HG03558 (cell line): Measurements from ENCODE around the gene TMEM182.

ENCODE experiments used
- ATAC-seq: cut with Tn5 transposase; IDR thresholded peaks from one replicate; pipeline ENCODE4 v1.9.1; 2021; ENCODE audit warnings: moderate number of reproducible peaks; ENCODE audit not compliant: unreplicated experiment; ENCODE audit errors: extremely low read depth

TMEM182 gene, protein sequence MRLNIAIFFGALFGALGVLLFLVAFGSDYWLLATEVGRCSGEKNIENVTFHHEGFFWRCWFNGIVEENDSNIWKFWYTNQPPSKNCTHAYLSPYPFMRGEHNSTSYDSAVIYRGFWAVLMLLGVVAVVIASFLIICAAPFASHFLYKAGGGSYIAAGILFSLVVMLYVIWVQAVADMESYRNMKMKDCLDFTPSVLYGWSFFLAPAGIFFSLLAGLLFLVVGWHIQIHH

DNA sequence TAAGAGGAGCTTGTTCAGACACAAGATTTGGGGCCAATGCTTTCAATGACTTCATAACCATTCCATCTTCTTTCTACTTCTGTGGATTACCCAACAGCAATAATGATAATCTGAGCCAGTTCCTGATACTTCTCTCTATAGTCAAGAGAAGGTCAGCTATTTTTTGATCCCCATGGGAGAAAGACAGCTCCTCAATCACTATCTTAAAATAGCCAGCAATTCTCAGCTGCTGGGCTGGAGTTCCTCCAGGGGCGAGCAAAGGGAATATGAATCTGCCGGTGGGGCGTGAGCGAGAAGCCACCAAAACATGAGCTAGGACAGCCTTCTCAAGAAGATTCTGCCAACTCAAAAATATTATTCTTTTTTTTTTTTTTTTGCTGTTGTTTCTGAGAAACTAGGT is at the start of gene TMEM182:
Gene TMEM182, plus strand, starts transcription at position 269 of the 400 bp plus-strand sequence. CDS start 187 bp downstream, outside the sequence.
- ATAC-seq, result no peak

DNA sequence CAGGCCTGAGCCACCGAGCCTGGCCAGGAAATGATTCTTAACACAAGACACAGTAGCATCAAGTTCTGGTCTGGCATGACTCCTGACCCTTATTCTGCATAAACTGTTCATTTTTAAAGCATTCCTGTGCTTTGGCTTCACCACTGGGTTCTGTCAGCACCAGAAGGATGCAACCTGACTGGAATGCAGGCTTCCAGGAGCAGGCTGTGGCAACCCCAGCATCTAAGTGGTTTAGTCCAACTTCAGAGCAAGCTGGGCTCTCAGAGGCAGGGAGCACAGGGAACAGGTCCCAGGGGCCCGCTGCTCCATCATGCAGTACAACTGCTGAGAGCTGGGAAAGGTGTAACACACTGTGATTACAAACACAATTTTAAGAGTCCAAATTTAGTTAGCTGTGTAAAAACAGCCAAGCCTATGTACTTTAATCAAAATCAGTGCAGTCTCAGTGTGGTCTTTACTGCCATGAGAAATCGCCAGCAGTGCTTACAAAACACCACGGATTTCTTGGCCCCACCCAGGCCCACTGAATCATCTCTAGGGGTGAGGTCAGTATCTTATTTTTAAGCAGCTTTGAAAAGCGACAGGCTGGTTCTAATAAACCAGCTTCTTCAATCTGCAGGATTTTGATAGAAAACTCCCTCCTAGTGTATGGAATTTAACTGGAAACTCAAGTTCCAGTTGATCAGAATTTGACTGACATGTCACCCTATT is 44.4 kb upstream of the TMEM182 start:
- ATAC-seq, result no peak

DNA sequence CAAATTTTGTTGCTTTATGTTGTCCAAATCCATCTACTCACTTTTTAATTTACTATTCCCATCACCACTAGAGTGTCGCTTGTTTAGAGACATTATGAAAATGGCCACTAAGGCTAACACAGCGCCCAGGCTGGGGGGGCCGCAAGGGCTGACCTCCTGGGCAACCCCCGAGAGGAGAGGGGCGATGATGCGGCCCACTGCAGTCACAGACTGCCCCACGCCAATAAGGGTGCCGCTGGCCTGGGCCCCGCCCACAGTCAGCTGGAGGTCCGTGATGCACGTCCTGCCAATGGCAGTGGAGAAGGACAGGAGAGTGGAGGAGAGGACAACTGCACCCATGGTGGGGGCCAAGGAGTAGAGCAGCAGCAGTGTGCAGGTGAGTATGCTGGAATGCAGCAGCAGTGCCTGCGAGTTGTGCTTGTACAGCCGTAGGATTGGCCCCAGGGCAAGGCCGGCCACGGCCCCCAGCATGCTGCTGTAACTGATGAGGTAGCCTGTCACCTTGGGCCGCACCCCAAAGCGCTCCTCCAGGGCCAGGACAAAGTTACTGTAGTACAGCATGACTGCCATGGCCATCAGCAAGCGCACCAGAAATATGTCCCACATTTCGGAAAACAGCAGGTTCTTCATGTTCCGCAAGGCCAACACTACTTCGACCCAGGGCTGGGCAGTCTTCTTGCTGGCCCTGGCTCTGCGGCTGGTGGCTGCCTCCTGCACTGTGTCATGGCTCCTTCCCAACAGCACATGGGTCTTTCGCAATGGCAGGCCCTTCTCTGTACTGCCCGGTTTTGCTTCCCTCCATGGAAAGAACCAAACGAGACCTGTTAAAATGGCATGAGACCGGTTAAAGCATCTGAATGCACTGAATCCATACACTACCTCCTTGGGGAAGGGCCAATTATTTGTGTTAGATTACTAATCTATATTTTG is 43.2 kb upstream of the TMEM182 start:
- ATAC-seq, result no peak

DNA sequence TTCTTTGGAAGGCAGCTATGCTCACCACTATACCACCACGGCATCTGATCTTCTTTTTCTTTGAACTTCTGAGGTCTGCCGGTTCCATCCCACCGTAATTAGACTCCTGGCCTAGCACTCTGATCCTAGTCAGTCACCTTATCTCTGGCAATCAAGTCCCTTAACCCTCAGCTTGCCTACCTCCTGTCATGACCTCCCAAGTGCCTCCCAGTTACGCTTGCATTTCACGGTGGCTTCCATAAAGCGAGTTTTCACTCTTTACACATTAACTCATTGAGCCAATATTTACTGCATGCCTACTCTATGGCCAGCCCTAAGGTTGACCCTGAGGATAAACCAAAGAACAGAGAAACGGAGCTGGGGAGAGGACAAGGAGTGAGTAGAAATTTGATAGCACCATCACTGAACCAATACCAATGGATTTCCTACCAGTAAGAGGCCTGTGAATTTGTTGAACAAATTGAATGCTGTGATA is 37.8 kb upstream of the TMEM182 start:
- ATAC-seq, result no peak

DNA sequence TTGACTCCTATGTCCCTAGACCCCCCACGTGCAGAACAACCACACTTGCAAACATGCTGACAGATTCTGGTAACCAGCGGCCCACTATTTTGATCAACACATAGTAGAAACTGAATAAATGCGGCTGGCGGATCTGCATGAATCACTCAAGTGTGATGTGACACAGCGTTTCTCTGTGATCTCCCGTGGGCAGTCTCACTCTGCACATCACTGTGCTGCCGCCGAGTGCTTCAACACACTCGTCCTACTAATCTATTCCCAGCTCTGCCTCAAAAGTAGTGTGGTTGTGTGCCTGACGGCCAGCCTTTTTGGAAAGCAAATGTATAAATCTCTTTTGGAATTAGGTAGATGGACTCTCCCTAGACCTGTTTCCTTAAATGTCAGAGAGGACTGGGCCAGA is 37.3 kb upstream of the TMEM182 start:
- ATAC-seq, result no peak

DNA sequence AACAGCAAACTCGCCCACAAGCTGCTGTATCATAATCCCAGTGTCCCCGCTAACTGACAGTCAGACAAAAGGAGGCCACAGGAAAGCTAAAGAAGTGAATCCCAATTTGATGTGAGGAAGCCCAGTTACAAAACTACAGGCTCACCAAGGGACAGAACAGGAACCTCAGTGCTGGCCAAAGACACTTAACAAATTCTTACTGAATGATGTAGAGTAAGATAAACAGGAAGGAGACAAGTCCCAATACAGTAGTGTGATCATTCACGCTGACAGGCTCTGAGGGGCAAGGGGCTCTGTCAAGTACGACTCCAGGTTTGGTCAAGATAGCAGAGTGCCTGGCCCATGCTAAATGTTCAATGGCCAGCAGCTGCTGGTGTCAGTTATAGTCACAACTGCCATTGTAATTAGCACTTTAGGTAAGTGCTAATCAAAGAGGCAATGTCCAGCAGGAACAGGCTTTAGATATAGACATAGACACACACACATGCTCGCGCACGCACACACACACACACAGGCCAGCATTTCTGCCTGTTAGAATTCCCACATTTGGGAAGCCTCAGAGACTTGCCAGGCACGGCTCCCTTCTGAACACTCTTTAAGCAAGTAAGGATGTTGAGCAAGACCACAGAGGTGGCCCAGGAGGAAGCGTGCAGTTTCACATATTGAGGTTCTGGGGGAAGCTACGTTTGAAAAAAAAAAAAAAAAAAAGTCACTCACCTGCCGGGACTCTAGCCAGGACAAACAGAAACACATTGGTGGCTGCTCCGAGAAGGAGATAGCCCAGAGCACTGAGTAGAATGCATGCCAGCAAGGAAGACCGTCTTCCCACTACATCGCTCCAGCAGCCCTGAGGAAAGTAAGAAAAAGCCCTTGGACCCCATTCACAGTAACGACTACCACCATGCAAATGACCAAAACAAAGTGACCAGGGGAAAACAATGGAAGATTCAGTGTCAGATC is 35.4 kb upstream of the TMEM182 start:
- ATAC-seq, result no peak

DNA sequence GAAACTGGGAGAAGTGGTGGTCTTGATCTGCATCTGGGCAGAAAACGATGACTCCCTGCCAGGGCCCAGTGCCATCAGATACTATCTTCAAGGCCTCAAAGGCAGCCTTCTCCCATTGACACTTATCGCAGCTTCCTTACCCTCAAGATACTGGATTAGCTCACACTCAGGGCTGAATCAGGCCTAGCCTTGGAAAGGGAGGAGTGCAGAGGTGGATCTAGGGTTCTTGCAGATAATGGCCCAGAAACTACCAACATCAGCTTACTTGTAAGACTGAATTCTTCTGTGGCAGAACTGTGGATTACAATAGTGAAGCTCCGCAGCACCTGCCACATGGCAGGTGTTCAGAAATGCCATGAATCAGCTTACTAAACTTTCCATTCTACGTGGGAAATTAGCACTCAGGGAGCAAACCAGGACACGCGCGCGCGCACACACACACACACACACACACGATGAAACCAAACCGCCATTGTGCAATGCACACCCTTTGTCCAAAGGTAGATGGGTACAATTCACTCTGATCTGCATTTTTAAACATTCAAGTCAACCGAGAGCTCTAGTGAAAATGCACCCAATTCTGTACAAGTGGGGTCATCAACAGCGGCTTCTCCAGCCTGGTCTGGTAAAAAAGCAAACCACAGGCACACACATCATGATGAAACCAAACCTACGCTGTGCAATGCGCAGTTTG is 26.3 kb upstream of the TMEM182 start:
- ATAC-seq, result no peak

DNA sequence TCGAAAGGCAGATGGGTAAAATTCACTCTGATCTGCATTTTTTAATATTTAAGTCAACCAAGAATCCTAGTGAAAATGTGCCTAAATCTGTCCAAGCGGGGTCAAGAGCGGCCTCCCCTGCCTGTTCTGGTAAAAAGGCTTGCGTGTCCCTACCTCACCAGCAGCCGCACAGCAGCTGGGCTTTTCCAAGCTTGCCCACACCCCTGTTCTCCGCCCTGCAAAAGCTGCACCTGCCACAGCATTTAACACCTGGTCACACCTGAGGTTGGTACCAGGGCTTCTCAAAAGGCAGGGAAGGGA is 25.8 kb upstream of the TMEM182 start:
- ATAC-seq, result no peak

DNA sequence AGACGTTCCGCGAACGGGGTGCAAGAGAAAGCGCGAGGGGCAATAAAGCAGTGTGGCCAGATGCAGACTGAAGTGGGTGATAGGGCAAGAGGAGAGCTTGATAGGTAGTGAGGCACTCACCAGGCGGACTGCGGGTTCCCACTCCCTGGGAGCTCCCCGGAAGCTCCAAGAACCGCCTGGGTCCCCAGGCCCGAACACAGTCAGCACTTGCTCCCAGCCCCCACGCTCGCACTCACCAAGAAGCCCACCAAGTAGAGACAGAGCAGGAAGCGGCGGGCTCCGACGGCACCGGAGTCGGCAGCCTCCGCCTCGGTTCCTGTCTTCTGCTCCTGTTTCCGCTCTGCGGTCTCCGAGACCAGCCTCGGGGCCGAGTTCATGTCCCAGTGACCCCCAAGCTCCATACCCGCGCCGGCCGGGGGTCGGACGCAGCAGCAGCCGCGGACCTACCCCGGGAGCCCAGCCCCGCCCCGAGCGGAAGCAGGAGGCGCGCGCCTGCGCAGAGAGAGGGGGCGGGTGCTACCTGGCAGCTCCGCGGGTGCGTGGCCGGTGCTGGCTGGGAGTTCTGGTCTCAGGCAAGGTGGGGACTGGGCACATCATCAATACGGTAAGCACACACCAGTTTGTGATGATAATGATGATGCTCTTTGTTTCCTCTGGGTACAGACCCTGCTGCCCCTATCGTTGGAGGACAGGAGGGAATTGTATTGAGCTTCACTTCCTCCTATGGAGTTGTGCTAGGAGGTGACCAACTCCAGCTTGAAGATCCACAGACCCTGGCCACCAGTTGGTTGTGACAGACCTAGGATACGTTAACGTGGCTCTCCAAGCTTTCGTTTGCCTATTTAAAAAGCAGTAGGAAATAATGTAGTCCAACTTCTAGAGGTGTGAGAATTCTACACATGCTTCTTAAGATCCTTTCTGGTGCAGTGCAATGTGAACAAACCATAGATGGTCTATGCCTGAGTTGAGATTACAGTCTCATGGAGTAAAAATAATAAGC is 25.1 kb upstream of the TMEM182 start:
- ATAC-seq, result peak; percentile 67

DNA sequence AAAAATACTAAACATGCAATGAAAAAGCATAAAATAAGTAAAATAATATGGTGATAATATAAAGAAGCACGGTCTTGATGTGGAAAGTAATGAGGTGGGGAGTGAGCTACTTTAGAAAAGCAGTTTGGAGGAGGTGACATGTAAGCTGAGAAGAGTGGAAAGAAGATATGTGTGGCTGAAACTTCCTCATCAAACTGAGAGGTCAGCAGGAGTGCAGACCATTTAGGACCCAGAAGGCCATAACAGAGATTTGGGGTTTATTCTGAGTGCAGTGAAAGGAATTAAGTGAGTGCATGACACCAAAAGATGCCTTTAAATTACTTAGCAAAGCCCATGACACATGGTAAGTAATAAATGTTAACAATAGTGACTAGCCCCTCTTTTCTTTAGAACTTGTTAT is 24.4 kb upstream of the TMEM182 start:
- ATAC-seq, result peak; percentile 46

DNA sequence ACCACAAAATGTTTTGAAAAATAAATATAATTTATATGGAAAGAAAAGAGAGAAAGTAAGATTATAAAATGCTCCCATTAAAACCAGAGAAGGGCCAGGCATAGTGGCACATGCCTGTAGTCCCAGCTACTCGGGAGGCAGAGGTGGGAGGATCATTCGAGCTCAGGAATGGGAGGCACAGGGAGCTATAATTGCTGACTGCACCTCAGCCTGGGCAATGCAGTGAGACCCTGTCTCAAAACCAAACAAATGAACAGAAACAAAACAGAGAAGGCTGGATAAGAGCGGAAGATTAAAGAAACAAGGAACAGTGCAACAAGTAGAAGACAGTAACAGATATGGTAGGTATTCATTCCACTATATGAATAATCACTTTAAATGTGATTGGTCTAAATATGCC is 18.6 kb upstream of the TMEM182 start:
- ATAC-seq, result no peak

DNA sequence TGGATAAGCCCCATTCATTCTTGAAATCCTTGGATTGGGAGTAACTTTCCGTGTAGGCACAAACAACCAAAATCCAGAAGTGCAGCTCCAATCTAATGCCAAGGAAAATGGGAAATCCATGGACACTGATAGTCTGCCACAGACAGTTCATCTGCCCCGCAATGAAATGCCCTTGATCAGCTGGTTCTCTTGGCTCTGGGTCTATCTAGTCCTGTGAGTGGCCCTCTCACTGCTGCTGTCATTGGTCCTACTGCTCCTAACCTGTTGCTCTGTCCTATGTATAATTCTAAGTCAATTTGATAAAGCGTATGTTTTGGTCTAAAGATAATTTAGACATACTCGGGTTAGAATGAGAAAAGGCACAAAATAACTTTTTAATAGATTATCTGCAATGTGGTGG is 13.7 kb upstream of the TMEM182 start:
- ATAC-seq, result no peak

DNA sequence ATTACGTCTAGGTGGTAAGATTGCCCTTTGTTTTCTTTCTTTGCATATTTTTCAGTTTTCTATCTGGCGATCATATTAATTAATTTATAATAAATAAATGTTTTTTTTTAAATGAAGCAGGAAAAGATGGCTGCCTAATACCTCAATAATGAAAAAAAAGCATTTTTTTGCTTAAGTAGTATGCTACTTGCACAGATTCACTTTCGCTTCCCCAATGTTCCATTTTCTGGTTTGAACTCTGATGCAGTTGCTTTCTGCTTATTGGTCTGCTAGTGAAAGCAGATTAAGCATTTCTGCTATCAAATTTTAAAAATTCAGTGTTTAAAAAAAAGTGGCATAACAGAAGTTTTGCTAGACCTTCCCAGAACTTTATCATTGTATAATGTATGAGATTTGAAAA is 11.9 kb upstream of the TMEM182 start:
- peak; percentile 84 for ATAC-seq

DNA sequence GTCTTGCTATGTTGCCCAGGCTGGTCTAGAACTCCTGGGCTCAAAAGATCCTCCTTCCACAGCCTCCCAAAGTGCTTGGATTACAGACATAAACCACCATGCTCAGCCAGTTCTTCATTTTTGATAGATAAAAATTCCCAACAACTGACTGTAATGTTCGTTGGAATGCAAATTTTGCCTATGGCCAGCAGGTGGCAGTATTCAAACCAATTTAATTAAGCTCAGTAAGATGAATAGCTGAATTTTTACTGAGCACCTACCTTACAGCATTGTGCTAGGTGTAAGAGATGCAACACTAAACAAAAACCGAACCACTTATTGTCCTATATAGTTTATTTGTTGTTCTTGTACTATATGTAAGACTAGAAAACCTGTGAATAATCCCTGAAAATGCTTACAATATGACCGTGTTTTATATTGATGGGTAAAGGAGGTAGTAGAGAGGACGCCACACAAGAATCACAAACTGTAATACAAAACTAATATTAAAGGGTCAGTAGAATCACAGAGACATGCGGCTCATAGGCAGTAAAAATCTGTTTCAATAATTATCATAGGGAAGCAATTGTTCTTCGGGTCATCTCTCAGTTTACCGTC is 8.2 kb upstream of the TMEM182 start:
- no peak for ATAC-seq

DNA sequence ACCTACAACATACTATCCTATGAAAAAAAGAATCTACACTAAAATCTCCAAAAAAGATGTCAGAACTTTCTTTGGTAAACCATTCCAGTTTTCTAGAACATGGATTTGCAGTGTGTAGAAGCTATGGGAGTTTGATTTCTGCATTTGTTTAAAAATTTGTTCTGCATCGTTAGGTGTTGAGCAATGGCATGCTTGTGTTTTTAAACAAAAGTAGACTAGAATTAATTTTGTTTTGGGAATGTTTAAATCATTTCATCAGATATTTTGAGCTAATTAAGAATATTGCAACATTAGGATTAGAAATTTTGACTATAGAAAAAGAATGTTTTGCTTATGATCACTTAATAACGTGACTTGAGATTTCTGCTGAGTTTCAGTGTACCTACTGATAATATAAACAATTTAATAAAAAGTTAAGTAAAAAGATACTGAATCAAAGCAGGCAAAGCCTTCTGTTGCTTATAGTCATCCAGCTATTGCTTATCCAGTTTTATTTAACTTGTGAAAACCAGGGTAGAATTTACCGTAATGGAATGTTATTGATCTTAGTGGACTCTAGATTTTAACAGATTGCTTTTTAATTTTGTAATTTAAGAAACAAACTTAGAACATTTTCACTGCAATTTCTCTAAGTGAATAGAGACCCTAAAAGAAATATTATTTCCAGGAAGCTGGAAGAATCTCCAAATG is 7.2 kb upstream of the TMEM182 start:
- ATAC-seq, result no peak

DNA sequence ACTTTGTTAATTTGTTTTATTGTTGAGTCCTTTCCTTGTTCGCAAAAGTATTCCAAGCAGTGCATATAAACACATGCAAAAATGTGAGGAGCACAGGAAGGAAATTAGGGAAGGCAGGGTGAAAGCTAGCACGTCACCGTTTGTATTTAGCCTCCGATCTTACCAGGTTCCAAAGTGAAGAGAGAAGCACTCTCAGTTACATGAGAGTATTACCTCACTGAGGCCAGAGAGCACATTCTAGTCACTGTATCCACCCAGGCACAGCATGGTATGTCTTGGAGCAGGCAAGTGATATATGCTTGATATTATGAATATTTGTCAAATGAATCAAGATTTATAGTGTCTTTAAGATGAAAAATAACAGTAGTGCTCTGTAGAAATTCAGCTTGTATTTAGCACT is 6.5 kb upstream of the TMEM182 start:
- no peak for ATAC-seq

DNA sequence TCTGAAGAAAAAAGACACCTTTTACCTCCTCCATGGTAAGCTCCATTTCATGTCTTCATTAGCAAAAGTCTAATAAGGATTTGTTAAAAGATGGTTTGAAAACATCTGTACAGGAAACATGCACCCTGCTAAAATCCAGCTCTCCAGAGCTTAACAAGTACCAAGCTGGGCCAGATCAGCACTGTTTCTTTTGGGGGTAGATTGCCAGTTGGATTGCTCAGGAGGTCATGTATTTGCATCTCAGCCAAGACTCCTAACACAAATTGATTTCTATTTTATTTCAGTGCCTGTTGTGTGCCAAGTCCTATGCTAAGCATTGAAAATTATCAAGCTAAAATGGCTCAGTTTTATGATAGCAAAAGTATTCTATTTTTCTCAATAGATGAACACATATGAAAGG is 3.4 kb upstream of the TMEM182 start:
- ATAC-seq, result no peak
